Myocyte (in vitro differentiated cells): ENCODE results near the gene PKP4. TPM values are rescaled to one million over a fixed set of nuclear protein-coding genes. Genes with fewer than 3 reads are reported as not detected.

Experiments
- DNase-seq: peaks from one replicate; pipeline ENCODE4 v3.0.0-alpha.2; 2012; ENCODE audit warnings: low read depth
- total RNA-seq: library from RNA; depleted of rRNA; stranded (reverse); fragments of >200 nt; gene quantifications from 2 replicates; pipeline ENCODE4 v1.2.3, GENCODE V29; 2014

The PKP4 gene
- total RNA-seq, 1 donor from 2014 or later: 31.4 TPM

DNA sequence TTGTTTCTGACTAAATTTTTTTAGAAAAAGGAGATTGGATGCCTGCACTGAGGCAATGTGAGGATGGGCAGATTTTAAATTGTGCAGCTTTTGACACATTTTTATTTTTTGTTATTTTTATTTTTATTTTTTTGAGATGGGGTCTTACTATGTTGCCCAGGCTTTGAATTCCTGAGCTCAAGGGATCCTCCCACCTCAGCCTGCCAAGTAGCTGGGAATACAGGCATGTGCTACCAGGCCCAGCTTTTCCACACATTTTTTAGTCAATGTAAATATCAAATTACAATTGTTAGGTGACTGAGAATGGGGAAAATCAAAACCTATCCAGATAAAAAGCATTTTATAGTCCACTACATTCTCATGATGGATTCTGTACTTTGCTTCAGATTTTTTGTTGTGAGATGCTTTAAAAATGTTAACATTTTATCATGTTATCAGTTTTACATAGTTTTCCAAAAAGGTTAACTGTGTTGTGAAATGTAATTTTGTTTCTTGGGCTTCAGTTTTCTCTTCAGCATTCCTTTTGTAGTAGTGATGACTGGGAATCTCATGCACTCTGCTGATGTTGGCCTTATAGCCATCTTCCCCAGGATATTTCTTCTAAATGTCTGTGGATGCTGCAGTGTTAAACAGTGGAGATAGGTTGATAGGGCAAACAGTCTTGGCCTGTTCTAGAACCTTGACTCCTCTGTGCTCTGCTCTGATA lies 41.4 kb downstream of the PKP4 start:
- DNase-seq: no peak

DNA sequence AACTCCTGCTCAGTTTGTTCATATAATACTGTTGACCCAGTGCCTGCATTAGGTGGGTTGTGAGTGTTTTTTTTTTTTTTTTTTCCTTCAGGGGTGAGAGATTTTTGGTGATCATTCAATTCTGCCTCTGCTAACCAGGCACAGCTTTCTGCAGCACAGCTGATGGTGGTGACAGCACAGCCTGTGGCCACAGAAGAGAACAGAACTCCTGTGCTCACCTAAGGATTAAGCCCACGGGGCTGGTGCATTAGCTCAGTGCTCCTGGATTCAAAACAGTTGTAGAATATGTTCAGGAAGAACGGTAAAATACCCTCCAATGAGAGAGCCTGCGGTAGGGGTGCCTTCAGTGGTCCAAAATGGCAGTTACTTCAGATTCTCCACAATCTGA lies 42.0 kb downstream of the PKP4 start:
- DNase-seq: no peak

DNA sequence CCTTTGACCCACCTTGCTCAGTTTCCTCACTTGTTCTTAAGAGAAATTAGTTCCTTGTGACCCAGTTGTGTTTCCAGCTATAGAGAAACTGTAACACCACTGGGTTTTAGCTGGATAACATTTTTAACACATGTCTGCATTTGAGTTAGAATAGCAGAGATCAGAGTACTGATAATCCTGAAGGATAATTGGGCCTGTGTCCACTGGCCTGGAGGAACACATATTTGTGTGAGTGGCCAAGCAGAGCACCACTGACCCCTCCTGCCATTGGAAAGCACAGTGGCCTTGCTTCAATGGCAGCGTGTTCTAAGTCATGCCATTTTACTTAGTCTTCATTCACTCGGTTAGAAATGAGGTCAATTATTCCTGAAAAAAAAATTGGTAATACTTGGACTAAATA lies 42.6 kb downstream of the PKP4 start:
- DNase-seq: no peak

DNA sequence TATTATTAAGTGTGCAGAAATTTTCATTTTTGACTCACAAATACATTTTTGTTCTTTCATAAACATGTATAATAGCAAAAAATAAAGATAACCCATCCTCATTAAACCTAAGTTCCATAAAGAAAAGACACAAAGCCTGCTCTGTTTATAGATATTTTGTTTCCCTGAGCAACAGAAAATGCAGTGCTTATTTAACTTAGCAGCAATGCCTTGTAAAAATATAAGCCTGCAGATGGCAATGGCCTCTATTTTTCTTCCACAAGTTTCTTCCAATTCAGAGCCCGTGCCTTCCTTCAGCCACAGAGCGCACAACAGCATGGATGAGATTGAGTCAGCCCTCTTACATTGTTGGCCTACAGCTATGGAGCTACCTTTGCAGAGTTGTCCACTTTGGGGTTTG lies 43.6 kb downstream of the PKP4 start:
- no peak for DNase-seq

DNA sequence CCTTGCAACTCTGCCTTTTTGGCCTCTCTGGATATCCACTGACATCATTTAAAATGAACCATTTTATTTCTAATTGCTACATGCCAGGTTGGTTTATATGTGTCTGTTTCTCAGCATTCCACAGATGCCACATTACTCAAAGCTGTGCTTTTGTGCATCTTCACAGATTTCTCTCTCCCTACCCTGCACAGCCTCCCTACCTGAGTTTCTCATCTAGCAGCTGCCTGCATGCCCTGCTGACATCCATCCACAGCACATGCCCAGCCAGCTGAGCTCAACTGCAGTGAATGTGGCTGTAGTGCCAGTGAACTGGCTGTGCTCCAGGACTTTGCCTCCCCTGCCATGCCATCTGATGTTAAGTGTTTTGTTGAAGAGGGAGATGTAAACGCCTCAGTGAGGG lies 44.5 kb downstream of the PKP4 start:
- peak; percentile 53 for DNase-seq

DNA sequence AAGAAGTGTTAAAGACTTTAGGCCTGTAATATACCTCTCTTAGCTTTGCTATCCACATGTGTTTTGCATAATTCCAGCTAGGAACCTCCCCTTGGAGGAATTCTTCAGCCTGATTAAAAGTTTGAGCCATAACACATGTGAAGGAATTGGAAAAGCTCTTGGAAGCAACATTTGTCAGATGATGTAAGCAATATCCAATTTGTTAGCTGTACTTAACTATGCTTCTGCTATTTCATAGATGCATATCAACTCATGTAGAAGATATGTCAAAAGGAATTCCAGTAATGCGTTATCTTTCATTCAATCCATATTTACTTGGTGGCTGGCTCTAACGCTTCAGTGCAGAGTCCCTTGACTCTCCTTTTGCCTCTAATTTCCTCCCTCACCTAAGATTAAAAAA lies 46.2 kb downstream of the PKP4 start:
- peak; percentile 28 for DNase-seq

DNA sequence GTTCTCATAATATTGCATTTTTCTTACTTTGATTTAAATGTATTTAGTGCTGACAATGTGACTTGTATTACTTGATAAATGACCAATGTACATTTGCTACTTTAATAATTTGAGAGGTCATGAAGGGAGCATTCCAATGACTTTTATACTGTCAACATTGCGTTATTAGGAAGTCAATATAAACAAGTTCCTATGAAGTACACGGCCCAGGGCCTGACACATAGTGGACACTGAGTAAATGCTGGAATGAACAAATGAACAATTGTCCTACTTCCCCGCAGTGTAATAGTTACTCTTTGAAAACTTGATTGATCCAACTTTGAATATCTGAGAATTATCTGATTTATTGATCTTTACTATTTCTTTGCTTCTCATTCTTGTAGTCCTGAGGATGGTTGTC lies 47.3 kb downstream of the PKP4 start:
- DNase-seq: no peak

DNA sequence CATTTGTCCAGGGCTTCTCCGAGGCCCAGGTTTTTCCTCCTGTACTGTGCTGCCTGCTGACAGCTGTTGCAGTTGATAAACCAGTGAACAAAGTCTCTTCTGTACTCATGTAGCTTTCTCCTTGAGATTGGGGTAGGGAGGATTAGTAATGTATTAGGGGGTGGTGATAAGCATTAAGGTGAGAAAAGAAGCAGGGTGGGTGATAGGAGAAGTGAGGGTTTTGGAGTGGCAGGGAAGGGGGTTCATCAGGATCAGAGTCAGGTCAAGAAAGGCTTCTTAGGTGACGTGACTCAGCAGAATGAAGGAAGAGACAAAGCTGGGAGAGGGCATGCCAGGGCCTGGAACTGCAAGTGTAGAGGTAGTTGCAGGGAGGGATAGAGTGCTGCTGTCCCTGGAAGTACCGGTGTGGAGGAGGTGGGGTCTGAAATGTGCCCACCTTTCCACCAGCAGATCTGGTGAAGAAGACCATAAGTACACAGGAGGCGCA lies 48.7 kb downstream of the PKP4 start:
- DNase-seq: peak; percentile 34

DNA sequence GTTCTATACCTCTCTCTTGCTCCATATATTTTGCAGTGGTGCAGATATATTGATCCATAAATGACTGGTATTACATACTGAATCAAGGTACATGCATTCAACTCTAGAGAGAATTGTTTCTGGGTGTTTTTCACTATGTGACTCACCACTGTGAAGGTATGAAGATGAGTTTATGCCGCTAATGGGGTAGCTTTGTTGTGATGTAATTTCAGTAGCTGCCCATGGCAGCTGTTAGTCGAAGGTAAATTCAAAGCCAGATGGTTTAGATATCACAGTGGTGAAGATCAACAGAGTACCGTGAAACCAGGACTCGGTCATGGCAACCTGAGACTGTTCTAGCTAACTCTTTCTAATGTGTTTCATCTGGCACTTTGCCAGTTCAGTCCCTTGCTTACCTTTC lies 50.4 kb downstream of the PKP4 start:
- DNase-seq: peak; percentile 14

DNA sequence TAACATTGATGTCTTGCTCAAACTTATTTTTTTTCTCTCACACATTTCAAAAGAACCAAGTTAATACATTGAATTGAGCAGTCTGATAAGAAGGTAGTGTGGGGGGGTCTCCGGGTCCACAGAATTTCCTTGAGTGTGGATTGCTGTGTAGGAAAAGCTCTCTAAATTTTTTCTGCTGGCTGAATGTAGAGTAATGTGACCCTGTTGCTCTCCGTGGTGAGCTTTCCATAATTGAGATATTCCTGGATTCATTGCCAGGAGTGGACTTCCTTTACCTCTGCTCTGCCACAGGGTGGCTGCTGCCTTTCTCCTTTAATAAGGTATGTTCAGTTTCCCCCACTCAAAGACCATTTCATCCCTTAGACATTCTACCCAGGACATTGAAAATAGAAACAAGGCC lies 50.9 kb downstream of the PKP4 start:
- DNase-seq: peak; percentile 12

DNA sequence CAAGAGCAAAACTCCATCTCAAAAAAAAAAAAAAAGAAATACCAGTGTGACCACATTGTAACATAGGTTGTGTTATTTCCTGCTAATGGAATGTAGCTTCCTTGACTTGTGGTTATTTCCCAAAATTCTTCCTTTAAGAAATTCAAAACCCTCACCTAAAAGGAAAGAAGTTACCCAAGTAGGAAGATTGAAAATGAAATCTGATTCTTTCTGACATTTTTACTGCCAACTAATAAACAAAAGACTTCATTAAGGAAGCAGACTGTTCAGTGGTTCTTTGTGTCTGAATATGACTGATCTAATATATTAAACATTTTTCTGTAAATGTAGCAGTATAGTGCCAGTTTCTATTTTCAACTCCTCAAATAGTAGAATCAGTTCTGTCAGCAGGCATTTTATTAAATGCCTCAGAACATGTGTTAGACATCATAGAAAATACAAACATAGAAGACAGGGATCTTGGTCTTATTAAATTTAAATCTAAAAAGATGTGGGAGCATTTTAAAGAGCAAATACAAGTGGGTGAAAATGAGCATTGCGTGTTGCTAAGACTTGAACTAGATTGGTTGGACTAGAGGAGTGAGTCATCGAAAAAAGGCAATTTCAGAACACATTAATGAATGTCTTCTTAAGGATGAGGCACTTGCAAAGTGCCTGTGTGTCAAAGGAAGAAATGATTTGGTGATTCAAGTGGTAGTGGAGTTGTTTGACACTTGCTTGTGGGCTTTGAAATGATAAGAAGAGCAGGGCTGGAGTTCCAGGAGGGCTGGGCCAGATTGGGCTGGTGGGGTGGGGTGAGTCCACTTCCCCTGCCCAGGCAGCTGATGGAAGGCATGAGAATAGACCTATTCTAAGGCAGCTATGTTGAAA lies 53.4 kb downstream of the PKP4 start:
- peak; percentile 49 for DNase-seq

DNA sequence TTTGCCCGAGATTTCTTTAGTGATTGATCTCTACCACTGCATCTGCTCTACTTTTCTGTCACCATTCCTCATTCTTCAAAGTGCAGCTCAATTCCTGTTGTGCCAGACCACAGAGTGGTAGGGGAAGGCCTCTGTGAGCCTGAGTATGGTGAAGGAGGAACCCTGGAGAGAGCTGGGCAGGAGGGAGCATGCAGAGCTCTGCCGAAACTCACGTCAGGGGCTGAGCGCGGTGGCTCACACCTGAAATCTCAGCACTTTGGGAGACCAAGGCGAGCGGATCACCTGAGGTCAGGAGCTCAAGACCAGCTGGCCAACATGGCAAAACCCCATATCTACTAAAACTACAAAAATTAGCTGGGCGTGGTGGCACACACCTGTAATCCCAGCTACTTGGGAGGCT lies 54.1 kb downstream of the PKP4 start:
- DNase-seq: no peak

DNA sequence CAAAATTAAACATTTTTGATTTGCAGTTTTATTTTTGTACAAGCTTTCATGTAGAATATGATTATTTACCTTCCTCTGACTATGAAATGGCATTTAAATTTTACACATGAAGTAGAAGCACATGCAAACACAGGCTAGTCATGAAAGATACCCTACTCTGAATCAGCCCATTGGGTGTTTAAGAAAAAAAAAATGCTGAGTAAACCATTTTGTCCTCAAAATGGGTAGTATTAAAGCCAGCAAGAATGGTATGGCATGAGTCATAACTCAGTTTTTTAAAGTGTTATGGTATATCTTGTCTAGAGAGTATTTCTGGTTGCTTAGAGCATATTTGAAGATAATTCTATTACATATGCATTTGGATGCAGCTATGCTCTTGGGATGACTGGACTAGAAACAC lies 55.0 kb downstream of the PKP4 start:
- DNase-seq: no peak

DNA sequence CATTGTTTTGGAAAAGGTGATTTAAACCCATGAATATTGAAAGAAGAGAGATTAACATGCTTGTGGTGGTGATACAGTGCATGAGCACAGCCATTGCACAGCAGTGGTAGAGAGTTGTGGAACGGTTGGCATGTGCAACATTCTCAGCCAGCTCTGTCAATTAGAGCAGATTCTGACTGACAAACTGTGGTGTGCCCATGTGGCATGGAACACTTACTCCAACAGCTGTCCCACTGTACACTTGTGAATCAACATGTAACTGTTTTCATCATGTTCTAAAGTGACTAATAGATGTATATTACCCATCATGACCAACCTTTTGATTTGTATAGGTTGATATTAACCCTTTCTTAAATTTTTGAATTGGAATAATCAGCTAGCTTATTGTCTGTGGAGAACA lies 55.6 kb downstream of the PKP4 start:
- DNase-seq: peak; percentile 83

DNA sequence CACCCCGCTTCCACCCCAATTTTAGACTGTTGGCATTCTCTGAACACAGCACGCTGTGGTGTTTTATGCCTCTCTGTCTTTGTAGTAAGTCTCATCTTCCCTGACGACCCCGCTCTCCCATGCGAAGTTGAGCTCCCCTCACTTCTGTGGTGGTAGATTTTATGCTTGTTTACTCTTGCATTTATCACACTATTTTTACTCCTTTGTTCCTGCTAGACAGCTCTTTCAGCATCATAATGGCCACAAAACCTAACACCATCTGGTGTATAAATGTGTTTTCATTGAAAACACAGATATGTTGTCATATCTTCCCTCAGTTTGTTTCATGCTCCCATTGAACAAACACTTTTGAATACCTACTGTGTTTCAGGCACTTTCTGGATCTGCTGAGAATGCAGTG lies 57.1 kb downstream of the PKP4 start:
- DNase-seq: no peak

DNA sequence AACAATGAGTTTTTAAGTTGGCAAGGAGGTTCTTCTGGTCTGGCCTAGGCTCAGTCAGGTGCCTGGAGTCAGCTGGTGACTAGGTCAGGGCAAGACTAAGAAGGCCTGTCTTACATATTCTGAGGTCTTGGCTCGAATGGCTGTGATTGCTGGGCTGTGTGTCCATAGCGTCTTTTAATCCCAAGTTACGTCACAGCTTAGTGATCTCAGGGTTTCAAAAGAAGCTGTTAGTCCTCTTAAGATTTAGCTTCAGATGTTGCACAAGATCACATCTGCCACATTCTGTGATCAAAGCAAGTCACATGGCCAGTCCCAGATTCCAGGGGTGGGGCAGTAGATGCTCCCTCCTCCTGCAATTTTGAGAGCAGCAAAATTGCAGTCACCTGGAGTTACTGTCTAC lies 61.3 kb downstream of the PKP4 start:
- peak; percentile 17 for DNase-seq

DNA sequence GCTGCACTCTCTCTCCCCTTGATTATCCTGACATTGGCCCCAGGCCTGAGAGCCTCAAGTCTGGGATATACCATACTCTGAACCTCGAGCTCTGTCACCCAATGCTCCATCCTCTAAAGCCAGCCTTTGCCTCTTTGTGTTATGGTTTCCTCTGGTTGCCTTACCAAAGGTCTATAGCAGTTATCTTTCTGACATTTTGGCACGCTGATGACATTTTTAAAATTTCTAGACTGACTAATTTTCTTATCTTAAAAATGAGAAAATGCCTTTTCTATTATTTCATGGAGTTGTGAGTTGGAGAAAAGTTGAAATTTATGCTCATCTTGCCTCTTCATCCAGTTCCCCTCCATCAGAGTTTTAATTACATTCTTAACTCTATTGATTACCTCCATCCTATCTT lies 62.7 kb downstream of the PKP4 start:
- DNase-seq: no peak

DNA sequence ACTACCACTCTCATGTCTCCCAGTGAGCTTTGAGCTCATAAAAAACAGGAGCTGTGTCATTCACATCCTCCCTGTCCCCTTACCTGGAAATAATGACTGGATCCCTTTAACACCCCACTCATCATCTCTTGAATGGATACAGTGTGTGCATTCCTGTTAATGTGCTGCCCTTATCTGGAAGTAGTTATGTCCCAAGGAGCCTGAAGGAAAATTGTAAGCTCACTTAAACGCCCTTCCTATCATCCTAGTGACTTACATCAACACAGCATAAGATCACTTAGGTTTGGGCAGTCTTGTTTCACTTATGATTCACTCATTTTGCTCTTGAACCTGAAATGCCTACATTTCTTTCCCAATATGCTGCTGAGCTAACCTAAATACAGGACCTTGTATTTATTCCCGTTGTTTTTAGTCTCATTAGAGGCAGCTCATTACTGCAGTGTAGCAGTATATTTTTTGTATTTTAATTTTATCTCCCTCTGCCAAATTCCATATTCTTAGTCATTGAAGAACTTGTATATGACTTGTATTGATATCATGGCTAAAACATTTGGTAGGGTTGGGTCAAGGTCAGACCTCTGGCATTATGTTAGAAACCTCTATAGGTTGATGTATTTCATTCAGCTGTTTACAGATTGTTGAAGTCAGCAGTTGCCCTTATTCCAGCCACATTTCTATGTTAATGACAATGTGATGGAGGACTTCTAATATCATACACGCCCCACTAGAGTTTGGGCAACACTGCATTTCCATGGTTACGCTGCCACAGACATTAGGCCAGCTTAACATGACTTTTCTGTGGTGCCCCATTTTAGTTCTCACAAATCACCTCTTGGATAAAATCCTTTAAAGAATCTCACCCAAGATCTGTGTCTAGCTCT lies 72.9 kb downstream of the PKP4 start:
- no peak for DNase-seq

DNA sequence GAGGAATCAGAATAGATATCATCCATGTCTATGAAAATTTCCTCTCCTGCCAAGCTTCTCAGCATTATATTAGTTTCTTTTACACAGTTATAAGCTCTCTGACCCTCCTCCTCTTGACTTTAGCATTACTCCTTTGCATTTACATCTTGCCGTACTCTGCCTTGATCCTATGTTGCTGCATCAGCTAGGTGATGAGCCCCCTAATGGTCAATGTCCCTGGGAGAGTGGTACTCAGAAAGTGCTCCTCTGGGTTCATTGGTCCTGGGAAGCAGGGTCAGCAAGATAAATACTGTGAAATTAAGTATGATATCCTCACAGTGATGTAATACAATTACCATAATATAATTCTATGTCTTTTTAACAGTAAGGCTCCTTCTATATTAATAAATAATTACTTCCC lies 74.1 kb downstream of the PKP4 start:
- no peak for DNase-seq

DNA sequence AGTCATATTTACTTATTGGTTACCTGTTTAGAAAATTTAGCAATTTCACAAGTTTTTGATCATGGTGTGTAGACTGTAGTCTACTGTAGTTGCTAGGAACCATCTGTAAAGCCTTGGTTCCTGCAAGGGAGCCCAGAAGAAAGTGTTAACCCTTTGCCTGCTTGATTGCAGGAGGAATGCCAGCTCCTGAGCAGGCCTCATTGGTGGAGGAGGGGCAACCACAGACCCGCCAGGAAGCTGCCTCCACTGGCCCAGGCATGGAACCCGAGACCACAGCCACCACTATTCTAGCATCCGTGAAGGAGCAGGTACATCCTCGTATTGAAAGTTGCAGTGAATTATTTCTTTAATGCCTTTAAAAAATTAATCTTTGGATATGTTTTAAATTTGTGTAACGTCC lies 76.3 kb downstream of the PKP4 start:
- no peak for DNase-seq

DNA sequence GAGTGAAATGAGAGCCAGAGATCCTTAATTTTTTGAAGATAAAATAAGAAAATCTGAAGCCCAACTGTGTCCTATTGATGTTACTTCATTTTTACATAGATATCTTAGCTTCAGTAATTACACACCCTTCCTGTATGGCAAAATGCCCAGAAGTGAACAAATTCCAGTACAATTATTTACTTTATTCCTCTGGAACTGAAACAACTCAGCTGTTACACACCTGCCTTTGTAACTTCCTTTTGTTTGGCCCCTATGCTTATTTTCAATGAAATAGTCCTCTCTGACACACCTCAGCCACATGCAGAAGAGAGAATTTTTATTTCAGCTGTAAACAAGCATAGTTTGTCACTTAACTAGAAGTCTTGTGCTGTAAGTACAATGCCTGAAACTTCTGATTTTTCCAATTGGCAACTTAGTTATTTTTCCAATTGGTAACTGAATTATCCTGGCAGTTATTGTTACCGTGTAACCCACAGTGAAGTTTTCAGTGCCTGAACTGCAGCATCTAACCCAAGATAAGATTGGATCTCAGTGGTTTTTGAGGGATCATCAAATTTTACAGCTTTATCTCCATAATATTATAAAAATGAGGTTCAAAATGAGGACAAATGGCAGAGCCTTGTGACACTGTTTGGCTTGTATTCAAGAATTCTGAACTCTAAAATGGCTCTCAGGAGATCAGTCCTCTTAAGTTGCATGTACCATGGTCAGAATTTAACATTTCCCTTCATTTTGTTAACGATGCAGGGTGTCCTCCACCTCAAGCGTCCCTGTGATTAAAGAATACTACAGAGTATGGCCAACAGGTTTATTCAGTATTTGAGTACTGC lies 82.6 kb downstream of the PKP4 start:
- DNase-seq: peak; percentile 50
